ENCODE measurements around the gene PRDM16.
"Not testable (repeated sequence)": the region's sequence is repeated elsewhere in the genome, so short reads cannot be mapped to it uniquely, and the experiment has no call there.

Gene PRDM16

GRCh38 chr1:3148171-3148570 is 79.2 kb downstream of the PRDM16 start:
- DNase-seq = no peak

GRCh38 chr1:3149277-3149676 is 80.3 kb downstream of the PRDM16 start:
- DNase-seq = no peak

GRCh38 chr1:3151456-3151855 is 82.5 kb downstream of the PRDM16 start:
- no peak for DNase-seq

GRCh38 chr1:3152143-3152542 is 83.1 kb downstream of the PRDM16 start:
- no peak for DNase-seq

GRCh38 chr1:3153197-3153596 is 84.2 kb downstream of the PRDM16 start:
- DNase-seq = no peak

- no peak for DNase-seq
Observed at GRCh38 chr1:3153902-3154795, 85.1 kb downstream of the PRDM16 start.

- no peak for DNase-seq
Observed at GRCh38 chr1:3155056-3155925, 86.3 kb downstream of the PRDM16 start.

- DNase-seq = no peak
Observed at GRCh38 chr1:3155926-3156220, 86.9 kb downstream of the PRDM16 start.

- no peak for DNase-seq
Observed at GRCh38 chr1:3156936-3157335, 87.9 kb downstream of the PRDM16 start.

GRCh38 chr1:3158347-3158746 is 89.3 kb downstream of the PRDM16 start:
- DNase-seq = no peak

- DNase-seq = no peak
Observed at GRCh38 chr1:3159121-3159520, 90.1 kb downstream of the PRDM16 start.

GRCh38 chr1:3159996-3160395 is 91.0 kb downstream of the PRDM16 start:
- no peak for DNase-seq

GRCh38 chr1:3160647-3161145 is 91.7 kb downstream of the PRDM16 start:
- no peak for DNase-seq

GRCh38 chr1:3161176-3161840 is 92.3 kb downstream of the PRDM16 start:
- no peak for DNase-seq

GRCh38 chr1:3162322-3162882 is 93.4 kb downstream of the PRDM16 start:
- DNase-seq = peak; percentile 6

- DNase-seq = no peak
Observed at GRCh38 chr1:3163356-3163755, 94.4 kb downstream of the PRDM16 start.

- DNase-seq = no peak
Observed at GRCh38 chr1:3164671-3165070, 95.7 kb downstream of the PRDM16 start.

GRCh38 chr1:3165189-3165588 is 96.2 kb downstream of the PRDM16 start:
- not testable (repeated sequence) for DNase-seq

- DNase-seq = no peak
Observed at GRCh38 chr1:3166206-3166918, 97.4 kb downstream of the PRDM16 start.

GRCh38 chr1:3167255-3167654 is 98.3 kb downstream of the PRDM16 start:
- no peak for DNase-seq

GRCh38 chr1:3168678-3169077 is 99.7 kb downstream of the PRDM16 start:
- DNase-seq = no peak

GRCh38 chr1:3169665-3170356 is 100.8 kb downstream of the PRDM16 start:
- no peak for DNase-seq
